ENCODE results near the gene RAB22A. TPM values are rescaled to one million over a fixed set of nuclear protein-coding genes. Genes with fewer than 3 reads are reported as not detected.
"Not testable (repeated sequence)": the region's sequence is repeated elsewhere in the genome, so short reads cannot be mapped to it uniquely, and the experiment has no call there.

Gene RAB22A
- total RNA-seq, 1 donor from 2014 or later: 9.8 TPM

GRCh38 chr20:58402827-58403226 is 93.3 kb downstream of the RAB22A start:
- intact Hi-C loops (cut with DNase I): no loop called here
- DNase-seq (ENCODE audit: low spot score): no peak

DNA sequence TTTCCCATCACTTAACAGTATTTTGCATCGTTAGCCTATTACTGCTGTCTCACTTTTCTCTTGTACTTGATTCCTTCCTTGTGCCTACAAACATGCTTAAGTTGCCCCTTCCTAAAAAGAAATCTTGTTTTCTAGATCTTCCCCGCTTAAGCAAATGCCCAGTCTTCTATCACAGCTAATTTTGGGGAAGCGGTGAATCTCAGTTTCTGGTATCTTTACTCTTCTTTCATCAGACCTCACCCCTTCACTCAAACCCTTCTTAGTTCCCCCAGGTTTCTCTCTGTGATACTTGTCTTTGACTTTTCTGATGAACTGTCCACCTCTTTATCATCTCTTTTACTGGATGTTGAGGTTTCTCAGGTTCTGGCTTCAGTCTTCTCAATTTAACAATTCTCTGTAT is 93.8 kb downstream of the RAB22A start:
- intact Hi-C loops (cut with DNase I): no loop called here
- DNase-seq (ENCODE audit: low spot score): no peak

DNA sequence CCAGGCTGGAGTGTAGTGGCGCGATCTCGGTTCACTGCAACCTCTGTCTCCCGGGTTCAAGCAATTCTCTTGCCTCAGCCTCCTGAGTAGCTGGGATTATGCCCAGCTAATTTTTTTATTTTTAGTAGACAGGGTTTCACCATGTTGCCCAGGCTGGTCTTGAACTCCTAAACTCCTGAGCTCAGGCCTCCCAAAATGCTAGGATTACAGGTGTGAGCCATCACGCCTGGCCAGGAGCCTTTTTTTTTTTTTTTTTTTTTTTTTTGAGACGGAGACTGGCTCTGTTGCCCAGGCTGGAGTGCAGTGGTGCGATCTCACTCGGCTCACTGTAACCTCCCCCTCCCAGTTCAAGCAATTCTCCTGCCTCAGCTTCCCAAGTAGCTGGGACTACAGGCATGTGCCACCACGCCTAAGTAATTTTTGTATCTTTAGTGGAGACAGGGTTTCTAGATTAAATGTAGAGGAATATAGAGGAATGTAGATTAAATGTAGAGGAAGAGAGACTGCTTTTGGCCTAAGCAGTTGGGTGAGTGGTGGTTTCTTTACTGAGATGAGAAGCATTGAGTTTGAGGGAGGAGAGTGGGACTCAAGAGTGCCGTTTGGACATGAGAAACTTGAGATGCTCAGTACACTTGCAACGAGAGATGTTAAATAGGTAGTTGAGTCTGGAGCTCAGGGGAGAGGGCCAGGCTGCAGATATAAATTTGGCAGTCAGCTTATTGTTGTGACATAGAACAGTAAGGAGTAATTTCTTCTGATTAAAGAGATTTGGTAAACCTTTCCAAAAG is 96.2 kb downstream of the RAB22A start:
- intact Hi-C loops (cut with DNase I): no loop called here
- no peak for DNase-seq (ENCODE audit: low spot score)

GRCh38 chr20:58406422-58407001 is 97.0 kb downstream of the RAB22A start:
- intact Hi-C loops (cut with DNase I): no loop called here
- no peak for DNase-seq (ENCODE audit: low spot score)

DNA sequence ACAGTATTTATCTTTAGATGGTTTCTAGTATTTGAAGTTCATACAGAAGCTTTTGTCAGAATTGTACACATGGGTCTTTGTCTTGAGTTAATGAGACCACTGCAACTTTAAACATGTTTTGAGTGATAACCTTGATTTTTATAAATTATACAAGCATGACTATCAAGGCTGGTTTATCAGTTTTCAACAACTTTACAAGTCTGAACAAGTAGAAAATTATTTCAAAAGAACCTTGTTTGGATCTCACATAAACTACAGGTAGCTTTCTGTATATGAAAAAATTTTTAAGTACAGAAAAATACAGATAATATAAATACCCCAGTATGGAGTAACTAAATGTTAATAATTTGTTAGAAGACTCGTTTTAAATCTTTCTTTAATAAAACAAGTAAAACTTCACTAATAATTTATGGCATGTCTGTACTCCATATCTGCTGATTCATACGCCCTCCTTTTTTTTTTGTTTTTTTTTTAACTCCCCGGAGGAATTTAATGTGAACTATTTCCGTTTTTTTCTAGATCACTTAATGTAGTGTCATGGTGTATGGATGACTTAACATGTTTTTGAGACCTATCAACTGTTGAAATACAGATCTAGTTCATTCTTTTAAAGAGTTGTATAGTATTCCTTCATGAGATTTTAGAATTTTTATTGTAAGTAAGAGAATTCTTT is 97.8 kb downstream of the RAB22A start:
- intact Hi-C loops (cut with DNase I): no loop called here
- no peak for DNase-seq (ENCODE audit: low spot score)

DNA sequence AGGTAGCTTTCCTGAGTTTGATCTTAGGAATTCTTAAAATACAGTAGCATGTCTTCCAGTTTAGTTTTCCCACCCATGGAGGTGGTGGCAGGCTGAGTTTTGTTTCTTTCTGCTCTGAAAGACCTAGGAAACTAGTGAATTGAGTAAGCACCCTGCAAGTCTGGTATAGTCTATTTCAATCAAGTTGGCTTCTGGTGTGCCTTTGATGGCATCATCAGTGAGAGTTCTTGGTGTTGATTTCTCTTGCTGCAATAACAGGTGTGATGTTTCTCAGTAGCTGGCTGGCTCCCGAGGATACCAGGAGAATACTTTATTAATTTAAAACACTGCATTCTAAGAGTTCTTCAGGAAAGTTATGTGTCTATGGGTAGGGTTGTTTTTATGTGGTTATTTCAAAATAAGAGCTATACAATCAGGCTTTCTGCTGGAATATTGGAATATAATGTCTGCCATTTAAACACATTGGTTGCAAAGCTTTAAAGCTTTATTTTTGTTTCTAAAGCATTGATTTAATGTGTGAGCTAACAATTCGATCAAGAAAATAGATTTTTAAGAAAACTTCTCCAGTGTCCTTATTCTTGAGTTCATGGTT is 98.5 kb downstream of the RAB22A start:
- intact Hi-C loops (cut with DNase I): no loop called here
- DNase-seq (ENCODE audit: low spot score): no peak

DNA sequence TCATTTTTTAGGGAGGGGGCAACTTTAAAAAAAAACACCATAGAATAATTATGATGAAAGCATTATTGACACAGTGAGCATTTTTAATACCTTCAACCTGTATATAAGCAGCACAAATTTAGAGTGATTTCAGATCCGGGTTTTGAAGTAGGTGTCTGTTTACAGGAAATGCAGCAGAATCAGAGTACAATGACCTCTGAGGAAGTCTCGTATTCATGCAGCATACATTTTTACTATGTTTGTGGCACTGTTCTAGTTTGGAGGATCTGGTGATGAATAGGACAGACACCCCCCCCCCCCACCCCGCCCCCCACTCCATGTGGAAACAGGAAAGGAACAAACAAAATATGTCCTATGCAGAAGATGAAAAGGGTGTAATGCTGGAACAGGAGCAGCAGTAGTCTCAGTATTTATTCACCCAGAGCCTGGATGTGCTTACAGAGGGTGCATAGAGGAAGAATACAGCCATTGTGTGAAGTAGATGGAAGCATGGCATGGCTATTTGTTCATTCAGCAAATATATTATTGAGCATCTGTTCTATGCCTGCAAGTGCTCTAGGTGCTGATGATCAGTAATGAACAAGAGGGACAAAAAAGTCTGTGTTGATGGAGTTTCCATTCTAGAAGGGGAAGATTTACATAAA is 99.2 kb downstream of the RAB22A start:
- DNase-seq (ENCODE audit: low spot score): no peak
- intact Hi-C loops (cut with DNase I): no loop called here

DNA sequence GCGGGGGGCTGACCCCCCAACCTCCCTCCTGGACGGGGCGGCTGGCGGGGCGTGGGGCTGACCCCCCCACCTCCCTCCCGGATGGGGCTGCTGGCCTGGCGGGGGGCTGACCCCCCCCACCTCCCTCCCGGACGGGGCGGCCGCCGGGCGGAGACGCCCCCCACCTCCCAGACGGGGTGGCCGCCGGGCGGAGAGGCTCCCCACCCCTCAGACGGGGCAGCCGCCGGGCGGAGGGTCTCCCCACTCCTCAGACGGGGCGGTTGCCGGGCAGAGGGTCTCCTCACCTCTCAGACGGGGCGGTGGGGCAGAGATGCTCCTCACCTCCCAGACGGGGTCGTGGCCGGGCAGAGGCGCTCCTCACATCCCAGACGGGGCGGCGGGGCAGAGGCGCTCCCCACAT is 104.7 kb downstream of the RAB22A start:
- intact Hi-C loops (cut with DNase I); DNase-seq (ENCODE audit: low spot score): not testable (repeated sequence)

GRCh38 chr20:58414786-58415185 is 105.3 kb downstream of the RAB22A start:
- DNase-seq (ENCODE audit: low spot score); intact Hi-C loops (cut with DNase I): not testable (repeated sequence)

GRCh38 chr20:58416057-58416456 is 106.5 kb downstream of the RAB22A start:
- DNase-seq (ENCODE audit: low spot score): no peak
- intact Hi-C loops (cut with DNase I): no loop called here

DNA sequence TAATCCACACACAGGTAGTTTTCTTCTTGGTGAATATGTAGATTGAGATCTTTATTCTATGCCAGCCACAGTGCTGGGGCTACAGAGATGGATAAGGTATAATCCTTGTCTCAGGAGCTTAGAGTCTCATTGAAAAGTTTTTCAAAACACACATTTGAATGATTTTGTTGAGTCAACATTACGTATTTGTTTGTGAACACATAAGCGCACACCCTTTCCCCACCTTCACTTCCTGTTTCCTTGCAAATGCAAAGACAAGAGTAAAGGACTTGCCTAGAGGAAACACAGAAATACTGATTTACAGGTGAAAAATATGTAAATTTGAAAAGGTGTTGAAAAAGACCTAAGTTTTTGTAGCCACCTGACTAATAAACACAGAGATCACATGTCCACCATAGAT is 107.3 kb downstream of the RAB22A start:
- no peak for DNase-seq (ENCODE audit: low spot score)
- intact Hi-C loops (cut with DNase I): no loop called here

Other genes with a start within 250 kb of the RAB22A start
- not detected for gene ANKRD60, start 81.1 kb upstream of the RAB22A start, total RNA-seq
- gene VAPB, start 79.5 kb downstream of the RAB22A start, total RNA-seq: 65.9 TPM
- gene APCDD1L, start 205.7 kb downstream of the RAB22A start, total RNA-seq: 1.4 TPM